Transverse colon (tissue), 4 donors: Measurements from ENCODE around the gene CLCN1. TPM values are rescaled to one million over a fixed set of nuclear protein-coding genes. Genes with fewer than 3 reads are reported as not detected.
A peak's percentile ranks its signal among the peaks of the same experiment; 100 is the strongest.

Source experiments
- DNase-seq: peaks from one replicate; pipeline ENCODE4 v3.0.0-alpha.2; 2019
- H3K27ac ChIP-seq, 4 donors: fragments of 200-600 bp; sonication (generic); 2 replicates each; pipeline ENCODE4 v1.5.1; 2016 to 2018; ENCODE audit warnings: inconsistent platforms in 4 of 4
- H3K27me3 ChIP-seq: fragments of 200-600 bp; sonication (generic); 2 replicates; pipeline ENCODE4 v1.5.1; 2017; ENCODE audit warnings: inconsistent platforms
- H3K36me3 ChIP-seq, 4 donors: fragments of 200-600 bp; sonication (generic); 2 replicates each; pipeline ENCODE4 v1.5.1; 2017 to 2019; ENCODE audit warnings: inconsistent platforms in 4 of 4
- H3K4me1 ChIP-seq, 4 donors: fragments of 200-600 bp; sonication (generic); 2 replicates each; pipeline ENCODE4 v1.5.1; 2017 to 2020; ENCODE audit warnings: inconsistent platforms in 4 of 4
- H3K4me3 ChIP-seq, 4 donors: fragments of 200-600 bp; sonication (generic); 1 replicate in 1 of 4; 2 replicates in 3 of 4; pipeline versions ENCODE4 v1.5.1 to v1.6.1; 2017 to 2019; ENCODE audit warnings: inconsistent platforms in 4 of 4
- H3K9me3 ChIP-seq, 2 donors: fragments of 200-600 bp; sonication (generic); 2 replicates each; pipeline ENCODE4 v1.5.1; 2017 to 2019; ENCODE audit warnings: inconsistent platforms in 2 of 2
- EP300 ChIP-seq: sonication (generic); formaldehyde crosslinking; IDR thresholded peaks from one replicate; pipeline ENCODE4 v1.6.1; 2017; ENCODE audit warnings: antibody characterized with exemption, low read depth
- POLR2A ChIP-seq: fragments of 450-650 bp; IDR thresholded peaks from one replicate; pipeline ENCODE4 v1.6.1; 2016; ENCODE audit warnings: antibody characterized with exemption, mild to moderate bottlenecking, moderate library complexity
- POLR2AphosphoS5 ChIP-seq, 3 donors: sonication (generic); formaldehyde crosslinking; IDR thresholded peaks; one replicate each; pipeline ENCODE4 v1.6.1; 2016; ENCODE audit warnings: antibody characterized with exemption in 3 of 3
- WGBS, 2 donors: methylation state at CpG; one replicate each; pipeline ENCODE4 v1.1.5; 2018; ENCODE audit warnings: low coverage in 1 of 2; 5-methylcytosine and 5-hydroxymethylcytosine counted together
- in situ Hi-C, 4 donors: fragments of 200-750 bp; cut with MboI; loops; one replicate each; pipeline versions ENCODE4 v1.15.0 to v1.15.1; 2017; ENCODE audit warnings: low sequenced_read_pairs in 3 of 4, low pct_ligation_motif_present in 1 of 4, low pct_unique_long_range_greater_than_20kb in 1 of 4
- intact Hi-C: fragments of 100-400 bp; cut with DNase I; formaldehyde crosslinking; loops from one replicate; pipeline ENCODE4 v1.15.1; 2023; ENCODE audit warnings: low total_unique reads
- total RNA-seq, 4 donors: library from RNA; depleted of rRNA; stranded (reverse); fragments of >200 nt; gene quantifications; one replicate each; pipeline ENCODE4 v1.1.0, GENCODE V29; 2016
- TF ChIP-seq, protein P1 (sequence below), 5 experiments: fragments of 200-600 bp in 3 of 5; fragments of 450-650 bp in 2 of 5; sonication (generic) in 3 of 5; IDR thresholded peaks; 1 replicate in 2 of 5; 2 replicates in 3 of 5; pipeline ENCODE4 v1.5.1; 2016 to 2017; ENCODE audit warnings: antibody characterized with exemption in 5 of 5, inconsistent platforms in 3 of 5, mild to moderate bottlenecking in 2 of 5, moderate library complexity in 1 of 5

The CLCN1 gene
- total RNA-seq, 4 donors from 2014 or later: not detected

DNA sequence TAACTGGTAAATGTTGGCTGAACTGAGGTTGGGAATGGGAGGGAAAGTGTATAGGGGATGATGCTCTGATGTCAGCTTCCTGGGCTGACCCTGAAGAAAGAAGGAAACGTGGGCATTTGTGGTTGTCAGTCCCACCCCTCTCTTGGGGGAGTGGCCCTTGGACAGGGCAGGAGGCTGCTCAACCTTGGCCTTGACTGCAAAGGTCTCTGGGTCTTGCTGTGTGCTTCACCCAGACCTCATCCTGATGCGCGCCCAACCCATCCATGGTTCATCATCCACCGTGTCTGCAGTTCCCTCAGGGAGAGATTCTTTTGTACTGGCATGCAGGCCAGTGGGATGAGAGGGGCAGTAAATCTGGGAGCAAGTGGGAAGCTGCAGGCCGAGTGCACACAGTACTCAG, 60.5 kb downstream of the CLCN1 start:
- in situ Hi-C loops: no loop called here
- WGBS, 2 donors: 33 to 69% methylated on average over 2 to 5 of the region's 5 CpGs
- Histone ChIP-seq H3K4me1 (peaks cover 12 to 43% (median 16%) of the 10 kb centered on the region in 4 donors), H3K9me3 (no peaks in the 10 kb centered on the region), H3K27me3 (no peaks in the 10 kb centered on the region), H3K36me3 (no peaks in the 10 kb centered on the region), H3K27ac (peak overlapping the region; percentile 26 to 97 (median 72)), H3K4me3 (no peak overlapping the region)
- TF ChIP-seq POLR2A (no peak), EP300 (no peak), POLR2AphosphoS5 (IDR thresholded peaks at IDR 0.05) (peak in 1 of 3 donors; percentile 10)
- intact Hi-C loops: no loop called here
- no peak for DNase-seq

DNA sequence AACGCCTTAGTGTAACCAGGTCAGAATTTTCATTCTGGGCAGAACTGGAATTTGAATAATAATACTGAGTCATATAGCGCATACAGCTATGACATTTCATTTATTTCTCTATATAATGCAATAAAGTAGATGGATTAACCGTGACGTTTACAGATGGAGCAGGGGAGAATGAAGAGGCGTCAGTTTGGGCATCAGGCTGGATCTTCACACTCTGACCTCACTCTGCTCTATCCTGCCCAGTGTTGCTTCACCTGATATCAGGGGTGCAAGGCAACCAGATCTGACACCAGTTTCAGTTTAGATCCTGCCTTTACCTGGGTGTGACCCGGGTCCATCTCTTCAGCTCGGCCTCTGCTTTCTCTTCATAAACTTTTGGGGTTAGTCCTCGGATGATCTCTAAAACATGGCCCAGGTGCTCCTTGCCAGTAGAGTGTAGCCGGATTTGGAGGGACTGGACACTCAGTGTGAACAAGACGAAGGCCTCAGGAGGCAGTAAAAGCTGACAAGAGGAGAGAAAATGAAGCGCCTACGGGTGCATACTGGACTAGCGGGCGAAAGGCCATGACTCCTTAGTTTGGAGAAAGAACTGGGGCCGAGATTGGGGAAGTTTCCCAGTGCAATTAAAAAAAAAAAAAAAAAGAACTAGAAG, 63.8 kb downstream of the CLCN1 start:
- 21 to 26% methylated on average over 10 to 15 of the region's 15 CpGs for WGBS, 2 donors
- H3K36me3 ChIP-seq: no peaks in the 10 kb centered on the region
- DNase-seq: no peak
- intact Hi-C loops: no loop called here
- no peaks in the 10 kb centered on the region for H3K27me3 ChIP-seq
- TF ChIP-seq POLR2A: no peak
- TF ChIP-seq POLR2AphosphoS5 (IDR thresholded peaks at IDR 0.05): no peak
- no peak for TF ChIP-seq EP300
- TF ChIP-seq, protein P1, sequence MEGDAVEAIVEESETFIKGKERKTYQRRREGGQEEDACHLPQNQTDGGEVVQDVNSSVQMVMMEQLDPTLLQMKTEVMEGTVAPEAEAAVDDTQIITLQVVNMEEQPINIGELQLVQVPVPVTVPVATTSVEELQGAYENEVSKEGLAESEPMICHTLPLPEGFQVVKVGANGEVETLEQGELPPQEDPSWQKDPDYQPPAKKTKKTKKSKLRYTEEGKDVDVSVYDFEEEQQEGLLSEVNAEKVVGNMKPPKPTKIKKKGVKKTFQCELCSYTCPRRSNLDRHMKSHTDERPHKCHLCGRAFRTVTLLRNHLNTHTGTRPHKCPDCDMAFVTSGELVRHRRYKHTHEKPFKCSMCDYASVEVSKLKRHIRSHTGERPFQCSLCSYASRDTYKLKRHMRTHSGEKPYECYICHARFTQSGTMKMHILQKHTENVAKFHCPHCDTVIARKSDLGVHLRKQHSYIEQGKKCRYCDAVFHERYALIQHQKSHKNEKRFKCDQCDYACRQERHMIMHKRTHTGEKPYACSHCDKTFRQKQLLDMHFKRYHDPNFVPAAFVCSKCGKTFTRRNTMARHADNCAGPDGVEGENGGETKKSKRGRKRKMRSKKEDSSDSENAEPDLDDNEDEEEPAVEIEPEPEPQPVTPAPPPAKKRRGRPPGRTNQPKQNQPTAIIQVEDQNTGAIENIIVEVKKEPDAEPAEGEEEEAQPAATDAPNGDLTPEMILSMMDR (IDR thresholded peaks at IDR 0.05): no peak
- peaks cover 21 to 58% (median 29%) of the 10 kb centered on the region in 4 donors for H3K4me1 ChIP-seq
- H3K9me3 ChIP-seq: no peaks in the 10 kb centered on the region
- in situ Hi-C loops: no loop called here
- peak overlapping the region in 3 of 4 donors; percentile 79 to 100 (median 92) for H3K4me3 ChIP-seq
- H3K27ac ChIP-seq: peak overlapping the region; percentile 93 to 99 (median 98)

DNA sequence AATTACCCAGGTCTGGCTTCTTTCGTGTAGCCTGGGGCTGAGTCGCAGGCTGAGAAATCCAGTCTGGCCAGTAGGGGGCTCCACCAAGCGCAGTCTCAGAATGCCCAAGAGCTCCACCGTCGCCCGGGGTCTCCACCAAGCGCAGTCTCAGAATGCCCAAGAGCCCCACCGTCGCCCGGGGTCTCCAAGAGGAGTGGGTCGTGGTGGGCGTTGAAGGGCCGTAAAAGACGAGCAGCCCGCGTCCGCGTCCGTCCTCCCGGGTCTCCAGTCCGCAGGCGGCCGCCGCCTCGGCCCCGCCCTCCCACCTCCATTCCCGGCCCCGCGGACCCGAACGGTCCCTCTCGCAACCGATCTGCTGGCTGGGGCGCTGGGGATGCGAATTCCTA, 64.3 kb downstream of the CLCN1 start:
- peak overlapping the region; percentile 79 to 100 (median 96) for H3K4me3 ChIP-seq
- no peak for TF ChIP-seq POLR2A
- TF ChIP-seq EP300: no peak
- peak in 1 of 3 donors; percentile 4 for TF ChIP-seq POLR2AphosphoS5 (IDR thresholded peaks at IDR 0.05)
- TF ChIP-seq, protein P1 (IDR thresholded peaks at IDR 0.05): peak; percentile 94 to 98 (median 95)
- no peaks in the 10 kb centered on the region for H3K9me3 ChIP-seq
- intact Hi-C loops (no loop called here), in situ Hi-C loops (no loop called here)
- no peaks in the 10 kb centered on the region for H3K36me3 ChIP-seq
- H3K4me1 ChIP-seq: peaks cover 23 to 58% (median 31%) of the 10 kb centered on the region in 4 donors
- WGBS, 2 donors: 0% methylated on average over 2 to 18 of the region's 35 CpGs
- H3K27ac ChIP-seq: peak overlapping the region; percentile 93 to 99 (median 98)
- no peaks in the 10 kb centered on the region for H3K27me3 ChIP-seq
- DNase-seq: peak; percentile 92

DNA sequence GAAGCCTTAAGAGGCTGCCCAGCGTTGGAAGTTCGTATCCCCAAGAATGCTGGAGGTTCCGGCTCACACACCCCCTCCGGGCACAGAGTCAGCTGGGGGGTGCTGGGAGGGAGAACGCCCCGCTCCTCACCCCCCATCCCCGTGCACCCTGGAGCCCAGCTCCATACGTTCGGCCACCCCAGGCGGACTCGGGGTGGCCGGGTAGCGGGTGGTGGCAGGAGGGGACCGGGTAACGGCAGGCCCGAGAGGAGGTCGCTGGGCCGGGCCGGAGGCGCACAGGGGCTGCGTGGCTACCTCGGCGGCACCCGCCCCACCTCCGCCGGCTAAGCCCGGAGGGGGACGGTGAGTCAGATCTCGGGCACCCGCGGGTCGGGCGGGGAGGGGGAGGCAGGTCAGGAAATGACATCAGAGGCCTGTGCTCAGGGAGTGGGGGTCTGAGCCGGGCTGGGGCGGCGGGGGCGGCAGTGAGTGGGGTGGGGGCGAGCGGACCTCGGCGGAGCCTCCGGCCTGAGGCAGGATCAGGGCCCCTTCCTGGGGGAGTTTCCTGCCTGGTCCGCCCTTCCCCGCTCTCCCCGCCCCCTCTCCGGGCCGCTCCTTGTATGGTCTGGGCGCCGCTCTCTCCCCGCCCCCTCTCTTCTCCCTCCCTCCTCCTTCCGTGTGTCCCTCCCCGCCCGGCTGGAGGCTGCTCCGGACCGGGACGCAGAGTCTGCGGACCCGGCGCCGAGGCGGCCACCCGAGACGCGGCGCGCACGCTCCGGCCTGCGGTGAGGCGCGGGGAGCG, 64.9 kb downstream of the CLCN1 start, which contains the start of gene ZYX:
Gene ZYX (plus strand): TSS at position 700 of the 781 bp plus-strand sequence. CDS start 227 bp downstream, outside the sequence.
- peak within 1 kb of the TSS; percentile 79 to 100 (median 96) for H3K4me3 ChIP-seq
- DNase-seq: peak; percentile 97
- H3K27ac ChIP-seq: peak within 1 kb of the TSS; percentile 93 to 99 (median 98)
- H3K9me3 ChIP-seq: no peaks in the 10 kb centered on the region
- 0% methylated on average over 61 of the region's 72 CpGs; no CpG with 5 or more reads in 1 of the 2 donors for WGBS, 2 donors
- H3K27me3 ChIP-seq: no peaks in the 10 kb centered on the region
- peaks cover 25 to 58% (median 32%) of the 10 kb centered on the region in 4 donors for H3K4me1 ChIP-seq
- TF ChIP-seq, protein P1 (IDR thresholded peaks at IDR 0.05): no peak
- TF ChIP-seq POLR2AphosphoS5 (IDR thresholded peaks at IDR 0.05): peak; percentile 91 to 96 (median 95)
- peak; percentile 92 for TF ChIP-seq POLR2A
- in situ Hi-C loops (no loop called here), intact Hi-C loops (no loop called here)
- no peaks in the 10 kb centered on the region for H3K36me3 ChIP-seq
